GM19397 (cell line): Measurements from ENCODE around the gene LZTR1.

Source experiments
- ATAC-seq: cut with Tn5 transposase; IDR thresholded peaks from one replicate; pipeline ENCODE4 v1.9.1; 2021; ENCODE audit warnings: mild to moderate bottlenecking, moderate library complexity; ENCODE audit not compliant: unreplicated experiment

The LZTR1 gene

GRCh38 chr22:20949698-20950183 is 32.4 kb upstream of the LZTR1 start:
- ATAC-seq: no peak

- ATAC-seq: no peak
Observed at GRCh38 chr22:20951151-20951931, 30.8 kb upstream of the LZTR1 start.

GRCh38 chr22:20951932-20952380 is 30.1 kb upstream of the LZTR1 start:
- ATAC-seq: no peak

GRCh38 chr22:20952544-20953341 is 29.4 kb upstream of the LZTR1 start:
- ATAC-seq: no peak

GRCh38 chr22:20953342-20953608 is 28.8 kb upstream of the LZTR1 start:
- ATAC-seq: no peak

GRCh38 chr22:20953668-20954500 is 28.2 kb upstream of the LZTR1 start:
- no peak for ATAC-seq

- ATAC-seq: no peak
Observed at GRCh38 chr22:20955548-20955947, 26.5 kb upstream of the LZTR1 start.

GRCh38 chr22:20956258-20957101 is 25.6 kb upstream of the LZTR1 start:
- ATAC-seq: no peak

GRCh38 chr22:20957102-20957682 is 24.9 kb upstream of the LZTR1 start:
- no peak for ATAC-seq

- no peak for ATAC-seq
Observed at GRCh38 chr22:20957683-20958431, 24.2 kb upstream of the LZTR1 start.

- no peak for ATAC-seq
Observed at GRCh38 chr22:20959578-20960461, 22.3 kb upstream of the LZTR1 start.

GRCh38 chr22:20960609-20961008 is 21.5 kb upstream of the LZTR1 start:
- no peak for ATAC-seq

GRCh38 chr22:20962491-20962945 is 19.6 kb upstream of the LZTR1 start:
- no peak for ATAC-seq

GRCh38 chr22:20963201-20964052 is 18.7 kb upstream of the LZTR1 start:
- no peak for ATAC-seq

- no peak for ATAC-seq
Observed at GRCh38 chr22:20964090-20964798, 17.9 kb upstream of the LZTR1 start.

- ATAC-seq: no peak
Observed at GRCh38 chr22:20964799-20965103, 17.3 kb upstream of the LZTR1 start.
